K562 (cell line): ENCODE data around the gene TCF4. TPM values are rescaled to one million over a fixed set of nuclear protein-coding genes. Genes with fewer than 3 reads are reported as not detected.
A peak's percentile ranks its signal among the peaks of the same experiment; 100 is the strongest.

Source experiments
- EHMT2 ChIP-seq: fragments of 450-650 bp; IDR thresholded peaks from 2 replicates; pipeline ENCODE4 v1.6.1; 2018; ENCODE audit warnings: antibody characterized with exemption
- ETV1 ChIP-seq: fragments of 450-650 bp; conservative IDR thresholded peaks from 2 replicates; pipeline ENCODE4 v1.6.1; 2016; ENCODE audit warnings: missing genetic modification characterization, control low read depth, low read depth, missing compliant biosample characterization
- FOXJ2 ChIP-seq: fragments of 200-800 bp; sonication (Bioruptor generic); IDR thresholded peaks from 2 replicates; pipeline ENCODE4 v1.6.1; 2016; ENCODE audit warnings: missing genetic modification characterization, missing compliant biosample characterization
- FOXJ3 ChIP-seq: sonication (generic); formaldehyde crosslinking; IDR thresholded peaks from 2 replicates; pipeline ENCODE4 v1.4.0; 2020; ENCODE audit warnings: mild to moderate bottlenecking, missing genetic modification reagents
- FOXK2 ChIP-seq, 2 experiments: fragments of 450-650 bp; IDR thresholded peaks in 1 of 2; conservative IDR thresholded peaks in 1 of 2; 2 replicates each; pipeline ENCODE4 v1.6.1; 2016; ENCODE audit warnings: low read depth in 2 of 2, mild to moderate bottlenecking in 1 of 2
- HNRNPH1 ChIP-seq: fragments of 200-400 bp; formaldehyde crosslinking; optimal IDR thresholded peaks from 2 replicates; pipeline ENCODE3; 2017; ENCODE audit warnings: low read depth, mild to moderate bottlenecking, low read length, moderate library complexity
- MYC ChIP-seq, 2 experiments: fragments of 250-450 bp in 1 of 2; sonication (Bioruptor Pico) in 1 of 2; IDR thresholded peaks; 2 replicates each; pipeline versions ENCODE4 v1.5.1 to v1.6.1; 2012 to 2021; ENCODE audit warnings: low read depth in 2 of 2, borderline replicate concordance in 1 of 2, improper control_type of control experiment in 1 of 2, low read length in 1 of 2, mild to moderate bottlenecking in 1 of 2, moderate library complexity in 1 of 2
- SOX6 ChIP-seq: fragments of 450-650 bp; IDR thresholded peaks from 2 replicates; pipeline ENCODE4 v1.6.1; 2014; ENCODE audit warnings: mild to moderate bottlenecking
- STAT5A ChIP-seq: IDR thresholded peaks from 2 replicates; pipeline ENCODE4 v1.6.1; 2012; ENCODE audit warnings: low read length, inconsistent platforms, borderline replicate concordance
- ZBTB11 ChIP-seq, 3 experiments: fragments of 200-800 bp in 1 of 3; fragments of 250-450 bp in 1 of 3; fragments of 450-650 bp in 1 of 3; sonication (Bioruptor Pico) in 1 of 3; sonication (Bioruptor generic) in 1 of 3; formaldehyde crosslinking in 1 of 3; IDR thresholded peaks; 2 replicates each; pipeline versions ENCODE4 v1.6.1 to v1.8.0; 2016 to 2022; ENCODE audit warnings: mild to moderate bottlenecking in 2 of 3, missing genetic modification characterization in 2 of 3, missing compliant biosample characterization in 1 of 3, moderate library complexity in 1 of 3
- ZBTB12 ChIP-seq: fragments of 250-450 bp; sonication (Bioruptor Pico); IDR thresholded peaks from 2 replicates; pipeline ENCODE4 v1.4.0; 2020
- ZNF41 ChIP-seq: fragments of 250-450 bp; sonication (Bioruptor Pico); conservative IDR thresholded peaks from 2 replicates; pipeline ENCODE4 v1.4.0; 2020; ENCODE audit warnings: mild to moderate bottlenecking
- polyA plus RNA-seq, 8 experiments: library from polyadenylated mRNA; depleted of rRNA in 4 of 8; stranded (reverse) in 5 of 8; unstranded in 3 of 8; fragments of >200 nt; fragmentation: Nextera tagmentation in 2 of 8; fragmentation: Illumina TruSeq in 1 of 8; extraction: Ambion mirVana in 2 of 8; extraction: Trizol in 1 of 8; gene quantifications; 2 replicates each; pipeline versions ENCODE4 v1.2.1 to v1.2.3, GENCODE V29; 2011 to 2014; ENCODE audit warnings: inconsistent platforms in 1 of 8, missing spikeins in 1 of 8
- total RNA-seq, 7 experiments: library from RNA; depleted of rRNA in 6 of 7; stranded (reverse); fragments of >200 nt in 6 of 7; fragmentation: Illumina TruSeq in 2 of 7; extraction: Trizol in 2 of 7; gene quantifications; 2 replicates each; pipeline versions ENCODE4 v1.2.1 to v1.2.3, GENCODE V29; 2011 to 2021; ENCODE audit warnings: low replicate concordance in 1 of 7
- TF ChIP-seq, protein P1 (sequence below): IDR thresholded peaks from 2 replicates; pipeline ENCODE4 v1.6.1; 2012; ENCODE audit warnings: low read depth, low read length, improper control_type of control experiment, borderline replicate concordance
- TF ChIP-seq, protein P2 (sequence below), 2 experiments: IDR thresholded peaks in 1 of 2; conservative IDR thresholded peaks in 1 of 2; 2 replicates each; pipeline ENCODE4 v1.6.1; 2016; ENCODE audit warnings: low read depth in 2 of 2, mild to moderate bottlenecking in 1 of 2, missing compliant biosample characterization in 1 of 2, missing genetic modification characterization in 1 of 2, moderate library complexity in 1 of 2
- TF ChIP-seq, protein P3 (sequence below): fragments of 200-800 bp; sonication (Bioruptor generic); IDR thresholded peaks from 2 replicates; pipeline ENCODE4 v1.6.1; 2017; ENCODE audit warnings: missing genetic modification characterization, missing compliant biosample characterization

TCF4 gene
- total and polyA plus RNA-seq, 9 of the 15 experiments (the other 6 are each of a cell fraction or from before 2014, with no cell fraction given), result 4.8 to 24.7 (median 15.2) TPM

- TF ChIP-seq, protein P1, sequence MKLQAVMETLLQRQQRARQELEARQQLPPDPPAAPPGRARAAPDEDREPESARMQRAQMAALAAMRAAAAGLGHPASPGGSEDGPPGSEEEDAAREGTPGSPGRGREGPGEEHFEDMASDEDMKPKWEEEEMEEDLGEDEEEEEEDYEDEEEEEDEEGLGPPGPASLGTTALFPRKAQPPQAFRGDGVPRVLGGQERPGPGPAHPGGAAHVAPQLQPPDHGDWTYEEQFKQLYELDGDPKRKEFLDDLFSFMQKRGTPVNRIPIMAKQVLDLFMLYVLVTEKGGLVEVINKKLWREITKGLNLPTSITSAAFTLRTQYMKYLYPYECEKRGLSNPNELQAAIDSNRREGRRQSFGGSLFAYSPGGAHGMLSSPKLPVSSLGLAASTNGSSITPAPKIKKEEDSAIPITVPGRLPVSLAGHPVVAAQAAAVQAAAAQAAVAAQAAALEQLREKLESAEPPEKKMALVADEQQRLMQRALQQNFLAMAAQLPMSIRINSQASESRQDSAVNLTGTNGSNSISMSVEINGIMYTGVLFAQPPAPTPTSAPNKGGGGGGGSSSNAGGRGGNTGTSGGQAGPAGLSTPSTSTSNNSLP, result 0 out of 2 replicates have a peak, but pooled peaks have one; percentile 43
- peak; percentile 51; the same call in 1 of the 2 replicates for TF ChIP-seq FOXJ2 (tag)
- TF ChIP-seq SOX6, result peak; percentile 77
- TF ChIP-seq ETV1, result peak; percentile 66
- TF ChIP-seq ZBTB12, result no peak
- peak; percentile 62 to 78 for TF ChIP-seq FOXK2 (conservative IDR thresholded peaks at IDR 0.05 in 1 of 2, IDR thresholded peaks at IDR 0.05 in 1 of 2; ENCODE audit: low read depth in 2 of 2)
- peak; percentile 58 for TF ChIP-seq MYC (IDR thresholded peaks at IDR 0.05; ENCODE audit: low read depth, low read length)
- TF ChIP-seq MYC (CRISPR knock-in tag; IDR thresholded peaks at IDR 0.05; ENCODE audit: borderline replicate concordance, low read depth), result no peak
- TF ChIP-seq, protein P2, sequence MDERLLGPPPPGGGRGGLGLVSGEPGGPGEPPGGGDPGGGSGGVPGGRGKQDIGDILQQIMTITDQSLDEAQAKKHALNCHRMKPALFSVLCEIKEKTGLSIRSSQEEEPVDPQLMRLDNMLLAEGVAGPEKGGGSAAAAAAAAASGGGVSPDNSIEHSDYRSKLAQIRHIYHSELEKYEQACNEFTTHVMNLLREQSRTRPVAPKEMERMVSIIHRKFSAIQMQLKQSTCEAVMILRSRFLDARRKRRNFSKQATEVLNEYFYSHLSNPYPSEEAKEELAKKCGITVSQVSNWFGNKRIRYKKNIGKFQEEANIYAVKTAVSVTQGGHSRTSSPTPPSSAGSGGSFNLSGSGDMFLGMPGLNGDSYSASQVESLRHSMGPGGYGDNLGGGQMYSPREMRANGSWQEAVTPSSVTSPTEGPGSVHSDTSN (CRISPR knock-in tag; IDR thresholded peaks at IDR 0.05; ENCODE audit: low read depth), result no peak
- TF ChIP-seq, protein P2 (tag; conservative IDR thresholded peaks at IDR 0.05; ENCODE audit: low read depth), result 0 out of 2 replicates have a peak, but pooled peaks have one; percentile 26
- TF ChIP-seq STAT5A, result peak; percentile 77
- 0 out of 2 replicates have a peak, but pooled peaks have one; percentile 36 for TF ChIP-seq ZNF41 (CRISPR knock-in tag)
- TF ChIP-seq ZBTB11 (CRISPR knock-in tag; IDR thresholded peaks at IDR 0.05), result peak in 1 of 3 experiments; percentile 17; a peak in 1 of 6 replicates
- peak; percentile 84 for TF ChIP-seq EHMT2
- TF ChIP-seq, protein P3, sequence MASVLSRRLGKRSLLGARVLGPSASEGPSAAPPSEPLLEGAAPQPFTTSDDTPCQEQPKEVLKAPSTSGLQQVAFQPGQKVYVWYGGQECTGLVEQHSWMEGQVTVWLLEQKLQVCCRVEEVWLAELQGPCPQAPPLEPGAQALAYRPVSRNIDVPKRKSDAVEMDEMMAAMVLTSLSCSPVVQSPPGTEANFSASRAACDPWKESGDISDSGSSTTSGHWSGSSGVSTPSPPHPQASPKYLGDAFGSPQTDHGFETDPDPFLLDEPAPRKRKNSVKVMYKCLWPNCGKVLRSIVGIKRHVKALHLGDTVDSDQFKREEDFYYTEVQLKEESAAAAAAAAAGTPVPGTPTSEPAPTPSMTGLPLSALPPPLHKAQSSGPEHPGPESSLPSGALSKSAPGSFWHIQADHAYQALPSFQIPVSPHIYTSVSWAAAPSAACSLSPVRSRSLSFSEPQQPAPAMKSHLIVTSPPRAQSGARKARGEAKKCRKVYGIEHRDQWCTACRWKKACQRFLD (CRISPR knock-in tag), result peak; percentile 68; the same call in 1 of the 2 replicates
- TF ChIP-seq FOXJ3 (CRISPR knock-in tag), result no peak
- TF ChIP-seq HNRNPH1, result no peak
Observed at GRCh38 chr18:55592572-55592971, 4.6 kb upstream of the TCF4 start (continued).
